Measurements from ENCODE around the gene LIPH.
"Not testable (repeated sequence)": the region's sequence is repeated elsewhere in the genome, so short reads cannot be mapped to it uniquely, and the experiment has no call there.

LIPH gene

GRCh38 chr3:185486394-185486793, 66.0 kb downstream of the LIPH start:
- DNase-seq (ENCODE audit: low read depth) = no peak

- DNase-seq (ENCODE audit: low read depth) = no peak
Observed at GRCh38 chr3:185484296-185484695, 68.1 kb downstream of the LIPH start.

- DNase-seq (ENCODE audit: low read depth) = no peak
Observed at GRCh38 chr3:185479373-185479945, 72.9 kb downstream of the LIPH start.

GRCh38 chr3:185477316-185477715, 75.1 kb downstream of the LIPH start:
- DNase-seq (ENCODE audit: low read depth) = no peak

GRCh38 chr3:185474922-185475321, 77.5 kb downstream of the LIPH start:
- DNase-seq (ENCODE audit: low read depth) = not testable (repeated sequence)

DNA sequence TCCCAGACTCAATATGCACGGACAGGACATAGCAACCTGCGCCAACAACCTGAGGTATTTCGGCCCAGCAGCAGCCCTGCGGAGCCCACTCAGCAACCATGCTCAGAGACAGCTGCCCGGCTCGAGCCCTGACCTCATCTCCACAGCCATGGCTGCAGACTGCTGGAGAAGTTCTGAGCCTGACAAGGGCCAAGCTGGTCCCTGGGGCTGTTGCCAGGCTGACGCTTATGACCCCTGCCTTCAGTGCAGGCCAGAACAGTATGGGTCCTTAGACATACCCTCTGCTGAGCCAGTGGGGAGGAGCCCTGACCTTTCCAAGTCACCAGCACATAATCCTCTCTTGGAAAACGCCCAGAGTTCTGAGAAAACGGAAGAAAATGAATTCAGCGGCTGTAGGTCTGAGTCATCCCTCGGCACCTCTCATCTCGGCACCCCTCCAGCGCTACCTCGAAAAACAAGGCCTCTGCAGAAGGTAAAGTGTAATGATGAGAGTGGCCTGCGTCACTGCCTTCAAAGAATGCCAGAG, 79.0 kb downstream of the LIPH start:
- DNase-seq (ENCODE audit: low read depth) = no peak

GRCh38 chr3:185470323-185470722, 82.1 kb downstream of the LIPH start:
- no peak for DNase-seq (ENCODE audit: low read depth)

GRCh38 chr3:185469542-185469941, 82.8 kb downstream of the LIPH start:
- DNase-seq (ENCODE audit: low read depth) = no peak

DNA sequence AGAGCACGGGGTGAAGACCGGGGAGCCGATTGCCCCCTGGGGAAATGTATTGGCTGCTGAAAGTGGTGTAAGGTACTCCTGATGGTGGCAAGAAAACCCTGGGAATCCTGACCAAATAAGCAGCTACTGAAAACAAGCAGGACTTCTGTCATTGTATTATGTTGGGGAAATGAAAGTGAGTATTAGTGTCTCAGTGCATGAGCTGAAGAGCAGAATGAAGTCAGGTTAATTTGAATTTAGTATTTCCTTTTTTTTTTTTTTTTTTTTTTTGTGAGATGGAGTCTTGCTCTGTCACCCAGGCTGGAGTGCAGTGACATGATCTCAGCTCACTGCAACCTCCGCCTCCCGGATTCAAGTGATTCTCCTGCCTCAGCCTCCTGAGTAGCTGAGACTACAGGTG, 86.3 kb downstream of the LIPH start:
- not testable (repeated sequence) for DNase-seq (ENCODE audit: low read depth)

- DNase-seq (ENCODE audit: low read depth) = no peak
Observed at GRCh38 chr3:185465471-185465870, 86.9 kb downstream of the LIPH start.

- no peak for DNase-seq (ENCODE audit: low read depth)
Observed at GRCh38 chr3:185460719-185461350, 91.6 kb downstream of the LIPH start.

- DNase-seq (ENCODE audit: low read depth) = no peak
Observed at GRCh38 chr3:185460309-185460708, 92.1 kb downstream of the LIPH start.

DNA sequence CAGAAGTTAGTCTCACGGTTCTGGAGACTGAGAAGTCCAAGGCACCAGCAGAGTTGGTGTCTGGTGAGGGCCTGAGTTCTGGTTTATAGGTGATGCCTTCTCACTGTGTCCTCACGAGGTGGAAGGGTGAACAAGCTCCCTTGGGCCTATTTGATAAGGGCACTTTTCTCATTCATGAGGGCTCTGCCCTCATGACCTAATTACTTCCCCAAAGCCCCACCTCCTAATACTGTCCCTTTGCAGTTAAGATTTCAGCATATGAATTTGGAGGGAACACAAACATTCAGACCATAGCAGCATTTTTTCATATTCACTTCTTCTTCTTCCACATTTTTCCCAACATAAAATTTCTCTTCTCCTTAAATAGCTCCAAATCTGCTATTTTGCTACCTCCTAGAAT, 95.0 kb downstream of the LIPH start:
- no peak for DNase-seq (ENCODE audit: low read depth)
